ENCODE results near the gene A3GALT2.

GRCh38 chr1:33321178-33321577, 280 bp upstream of the A3GALT2 start:
- TF ChIP-seq, protein P1, sequence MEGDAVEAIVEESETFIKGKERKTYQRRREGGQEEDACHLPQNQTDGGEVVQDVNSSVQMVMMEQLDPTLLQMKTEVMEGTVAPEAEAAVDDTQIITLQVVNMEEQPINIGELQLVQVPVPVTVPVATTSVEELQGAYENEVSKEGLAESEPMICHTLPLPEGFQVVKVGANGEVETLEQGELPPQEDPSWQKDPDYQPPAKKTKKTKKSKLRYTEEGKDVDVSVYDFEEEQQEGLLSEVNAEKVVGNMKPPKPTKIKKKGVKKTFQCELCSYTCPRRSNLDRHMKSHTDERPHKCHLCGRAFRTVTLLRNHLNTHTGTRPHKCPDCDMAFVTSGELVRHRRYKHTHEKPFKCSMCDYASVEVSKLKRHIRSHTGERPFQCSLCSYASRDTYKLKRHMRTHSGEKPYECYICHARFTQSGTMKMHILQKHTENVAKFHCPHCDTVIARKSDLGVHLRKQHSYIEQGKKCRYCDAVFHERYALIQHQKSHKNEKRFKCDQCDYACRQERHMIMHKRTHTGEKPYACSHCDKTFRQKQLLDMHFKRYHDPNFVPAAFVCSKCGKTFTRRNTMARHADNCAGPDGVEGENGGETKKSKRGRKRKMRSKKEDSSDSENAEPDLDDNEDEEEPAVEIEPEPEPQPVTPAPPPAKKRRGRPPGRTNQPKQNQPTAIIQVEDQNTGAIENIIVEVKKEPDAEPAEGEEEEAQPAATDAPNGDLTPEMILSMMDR (conservative IDR thresholded peaks at IDR 0.05) = no peak
- no peak for TF ChIP-seq EZH2 (IDR thresholded peaks at IDR 0.05; ENCODE audit: low read depth)

All from PC-9 (cell line).